ENCODE results near the gene MACF1.

The MACF1 gene

GRCh38 chr1:39360731-39361130 is 156.2 kb downstream of the MACF1 start:
- no peak for DNase-seq (ENCODE audit: extremely low read depth, insufficient read length)
- no peak overlapping the region for H3K4me3 ChIP-seq (replicated peaks; ENCODE audit: low read depth, low read length)
- H3K36me3 ChIP-seq (ENCODE audit: control insufficient read depth, insufficient read depth, low read length), result peaks cover 15% of the 10 kb centered on the region
- TF ChIP-seq CTCF (IDR thresholded peaks at IDR 0.05; ENCODE audit: insufficient read depth, low read length, poor library complexity, severe bottlenecking), result no peak
- no peaks in the 10 kb centered on the region for H3K27me3 ChIP-seq (replicated peaks; ENCODE audit: control insufficient read depth, insufficient read depth, low read length)

GRCh38 chr1:39361446-39361845 is 157.0 kb downstream of the MACF1 start:
- H3K36me3 ChIP-seq (ENCODE audit: control insufficient read depth, insufficient read depth, low read length), result peaks cover 14% of the 10 kb centered on the region
- H3K4me3 ChIP-seq (replicated peaks; ENCODE audit: low read depth, low read length), result no peak overlapping the region
- DNase-seq (ENCODE audit: extremely low read depth, insufficient read length), result no peak
- no peaks in the 10 kb centered on the region for H3K27me3 ChIP-seq (replicated peaks; ENCODE audit: control insufficient read depth, insufficient read depth, low read length)
- TF ChIP-seq CTCF (IDR thresholded peaks at IDR 0.05; ENCODE audit: insufficient read depth, low read length, poor library complexity, severe bottlenecking), result no peak

GRCh38 chr1:39363267-39363666 is 158.8 kb downstream of the MACF1 start:
- peaks cover 15% of the 10 kb centered on the region for H3K36me3 ChIP-seq (ENCODE audit: control insufficient read depth, insufficient read depth, low read length)

GRCh38 chr1:39368045-39368444 is 163.6 kb downstream of the MACF1 start:
- Histone ChIP-seq H3K27me3 (replicated peaks; ENCODE audit: control insufficient read depth, insufficient read depth, low read length) (no peaks in the 10 kb centered on the region), H3K36me3 (ENCODE audit: control insufficient read depth, insufficient read depth, low read length) (peaks cover 21% of the 10 kb centered on the region), H3K4me3 (replicated peaks; ENCODE audit: low read depth, low read length) (no peak overlapping the region)
- TF ChIP-seq CTCF (IDR thresholded peaks at IDR 0.05; ENCODE audit: insufficient read depth, low read length, poor library complexity, severe bottlenecking), result no peak
- no peak for DNase-seq (ENCODE audit: extremely low read depth, insufficient read length)

More at GRCh38 chr1:39363267-39363666, 158.8 kb downstream of the MACF1 start:
- Histone ChIP-seq H3K27me3 (replicated peaks; ENCODE audit: control insufficient read depth, insufficient read depth, low read length) (no peaks in the 10 kb centered on the region), H3K4me3 (replicated peaks; ENCODE audit: low read depth, low read length) (no peak overlapping the region)
- TF ChIP-seq CTCF (IDR thresholded peaks at IDR 0.05; ENCODE audit: insufficient read depth, low read length, poor library complexity, severe bottlenecking), result no peak
- no peak for DNase-seq (ENCODE audit: extremely low read depth, insufficient read length)

GRCh38 chr1:39369565-39369964 is 165.1 kb downstream of the MACF1 start:
- no peak for TF ChIP-seq CTCF (IDR thresholded peaks at IDR 0.05; ENCODE audit: insufficient read depth, low read length, poor library complexity, severe bottlenecking)
- peaks cover 21% of the 10 kb centered on the region for H3K36me3 ChIP-seq (ENCODE audit: control insufficient read depth, insufficient read depth, low read length)
- H3K27me3 ChIP-seq (replicated peaks; ENCODE audit: control insufficient read depth, insufficient read depth, low read length), result no peaks in the 10 kb centered on the region
- no peak for DNase-seq (ENCODE audit: extremely low read depth, insufficient read length)
- no peak overlapping the region for H3K4me3 ChIP-seq (replicated peaks; ENCODE audit: low read depth, low read length)

- peaks cover 21% of the 10 kb centered on the region for H3K36me3 ChIP-seq (ENCODE audit: control insufficient read depth, insufficient read depth, low read length)
- H3K4me3 ChIP-seq (replicated peaks; ENCODE audit: low read depth, low read length), result no peak overlapping the region
- DNase-seq (ENCODE audit: extremely low read depth, insufficient read length), result no peak
- TF ChIP-seq CTCF (IDR thresholded peaks at IDR 0.05; ENCODE audit: insufficient read depth, low read length, poor library complexity, severe bottlenecking), result no peak
- no peaks in the 10 kb centered on the region for H3K27me3 ChIP-seq (replicated peaks; ENCODE audit: control insufficient read depth, insufficient read depth, low read length)
Measured at GRCh38 chr1:39370602-39371001, 166.1 kb downstream of the MACF1 start.

All from GM06990 (cell line).